NCI-H2196 (cell line): Measurements from ENCODE around the gene ARHGEF12.

Source experiments
- DNase-seq: peaks from one replicate; lab custom pipeline; 2025; ENCODE audit not compliant: unreplicated experiment; lab: John Stamatoyannopoulos, UW

Gene ARHGEF12

GRCh38 chr11:120515186-120515723 is 179.0 kb downstream of the ARHGEF12 start:
- DNase-seq, result no peak

- DNase-seq, result no peak
These were observed 180.5 kb downstream of the ARHGEF12 start for GRCh38 chr11:120516461-120517389.

DNA sequence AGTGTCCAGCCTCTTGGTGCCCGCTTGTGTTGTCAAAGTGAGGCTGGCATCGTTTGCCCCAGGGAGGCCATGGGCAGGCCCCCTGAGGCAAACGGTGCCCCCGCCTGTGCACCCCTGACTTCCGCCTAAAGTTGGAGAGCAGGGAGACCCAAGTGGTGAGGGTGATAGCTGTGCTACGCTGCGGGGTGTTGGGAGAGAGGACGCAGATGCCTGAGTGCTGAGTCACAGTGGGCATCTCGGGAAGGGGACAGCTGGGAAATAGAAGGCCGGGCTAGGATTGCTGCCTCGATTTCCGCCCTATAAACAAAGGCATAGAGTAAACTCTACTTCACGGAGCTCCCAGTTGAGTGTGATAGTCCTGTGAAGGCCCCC is 181.2 kb downstream of the ARHGEF12 start:
- no peak for DNase-seq

DNA sequence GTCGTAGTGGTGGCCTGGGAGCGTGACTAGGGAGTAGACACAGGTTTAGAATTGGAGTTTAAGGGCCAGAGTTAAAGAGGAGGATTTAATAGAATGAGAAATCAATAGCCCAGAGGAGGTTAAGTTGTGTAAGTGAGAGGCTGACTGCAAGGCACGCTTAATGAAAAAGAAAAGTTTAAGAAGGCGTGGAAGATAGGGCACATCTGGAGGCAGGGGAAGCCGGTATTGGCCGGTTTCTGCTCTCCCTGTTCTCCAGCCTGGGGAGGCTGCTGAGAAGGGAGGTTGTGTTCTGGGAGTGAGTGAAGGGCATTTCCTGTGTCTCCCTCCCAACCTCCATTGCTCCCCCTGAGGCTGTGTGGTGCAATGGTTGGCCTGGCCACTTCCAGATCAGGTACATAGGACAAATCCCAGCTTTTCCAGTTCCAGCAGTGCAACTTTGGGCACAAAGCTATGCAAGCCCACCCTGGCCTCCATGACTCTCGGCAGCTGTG is 181.6 kb downstream of the ARHGEF12 start:
- DNase-seq, result no peak

GRCh38 chr11:120518356-120518755 is 182.1 kb downstream of the ARHGEF12 start:
- no peak for DNase-seq

- DNase-seq, result no peak
These were observed 183.3 kb downstream of the ARHGEF12 start for GRCh38 chr11:120519474-120519873.

DNA sequence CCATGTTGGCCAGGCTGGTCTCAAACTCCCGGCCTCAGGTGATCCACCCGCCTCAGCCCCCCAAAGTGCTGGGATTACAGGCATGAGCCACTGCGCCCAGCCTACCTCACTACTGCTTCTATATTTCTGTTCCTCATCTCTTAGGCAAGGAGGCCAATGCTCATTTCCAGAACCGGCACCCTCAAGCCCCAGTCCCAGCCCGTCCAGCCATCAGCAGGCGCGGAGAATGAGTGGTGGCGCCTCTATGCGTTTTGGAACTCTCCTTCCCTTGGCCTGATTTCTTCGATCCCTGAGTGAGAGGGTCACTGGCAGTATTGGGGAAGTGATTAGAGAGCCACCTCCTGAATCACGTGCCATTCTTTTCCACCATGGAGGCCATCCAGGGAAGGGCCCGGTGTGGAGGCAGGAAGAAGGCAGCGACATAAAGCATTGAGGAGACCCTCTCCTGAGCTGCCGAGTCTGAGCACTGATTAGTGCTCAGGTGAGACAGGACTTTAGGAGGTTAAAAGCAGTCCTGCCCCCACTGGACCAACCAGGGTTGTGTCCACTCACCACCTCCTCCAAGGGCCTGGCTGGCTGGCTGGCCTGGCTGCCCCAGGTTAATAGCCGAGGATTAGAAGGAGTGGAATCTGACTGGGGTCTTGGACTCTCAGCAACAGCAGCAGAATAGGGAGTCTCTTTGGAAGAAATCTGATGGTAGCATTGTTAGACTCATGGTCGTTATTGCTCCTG is 184.0 kb downstream of the ARHGEF12 start:
- no peak for DNase-seq

- no peak for DNase-seq
These were observed 185.0 kb downstream of the ARHGEF12 start for GRCh38 chr11:120521176-120521575.

DNA sequence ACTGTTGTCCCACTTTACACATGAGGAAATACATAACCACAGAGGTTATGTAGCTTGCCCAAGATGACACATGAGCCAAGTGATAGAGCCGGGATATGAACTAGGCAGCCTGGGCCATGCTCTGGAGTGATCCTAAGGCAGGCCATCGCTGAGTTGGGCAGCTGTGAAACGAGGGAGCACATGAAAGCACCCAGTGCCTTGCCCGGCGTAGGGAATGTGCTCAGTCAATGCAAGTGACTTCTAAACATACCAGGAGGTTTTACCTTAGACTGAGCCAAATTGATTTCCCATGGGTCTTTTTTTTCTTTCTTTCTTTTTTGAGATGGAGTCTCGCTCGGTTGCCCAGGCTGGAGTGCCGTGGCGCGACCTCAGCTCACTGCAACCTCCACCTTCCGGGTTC is 185.8 kb downstream of the ARHGEF12 start:
- no peak for DNase-seq

DNA sequence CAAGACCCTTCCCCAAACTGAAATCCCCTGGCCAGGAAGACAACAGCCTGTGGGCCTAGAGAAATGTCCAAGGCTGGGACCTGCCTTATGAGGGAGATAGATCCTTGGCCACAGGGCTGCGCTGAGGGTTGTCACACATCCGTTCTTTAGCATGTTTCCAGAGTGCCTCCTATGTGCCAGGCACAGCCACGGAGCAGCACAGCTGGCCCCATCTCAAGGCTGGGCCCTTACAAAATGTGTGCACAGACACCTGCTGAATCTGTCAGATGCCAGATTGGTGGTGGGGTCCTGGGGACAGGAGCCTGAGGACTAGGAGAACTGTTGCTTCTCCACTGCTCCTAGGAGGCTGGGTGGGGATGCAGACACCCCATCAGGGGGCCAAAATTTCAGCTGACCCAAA is 186.5 kb downstream of the ARHGEF12 start:
- no peak for DNase-seq

GRCh38 chr11:120523196-120523595 is 187.0 kb downstream of the ARHGEF12 start:
- DNase-seq, result peak; percentile 17

- no peak for DNase-seq
These were observed 188.4 kb downstream of the ARHGEF12 start for GRCh38 chr11:120524536-120525085.

DNA sequence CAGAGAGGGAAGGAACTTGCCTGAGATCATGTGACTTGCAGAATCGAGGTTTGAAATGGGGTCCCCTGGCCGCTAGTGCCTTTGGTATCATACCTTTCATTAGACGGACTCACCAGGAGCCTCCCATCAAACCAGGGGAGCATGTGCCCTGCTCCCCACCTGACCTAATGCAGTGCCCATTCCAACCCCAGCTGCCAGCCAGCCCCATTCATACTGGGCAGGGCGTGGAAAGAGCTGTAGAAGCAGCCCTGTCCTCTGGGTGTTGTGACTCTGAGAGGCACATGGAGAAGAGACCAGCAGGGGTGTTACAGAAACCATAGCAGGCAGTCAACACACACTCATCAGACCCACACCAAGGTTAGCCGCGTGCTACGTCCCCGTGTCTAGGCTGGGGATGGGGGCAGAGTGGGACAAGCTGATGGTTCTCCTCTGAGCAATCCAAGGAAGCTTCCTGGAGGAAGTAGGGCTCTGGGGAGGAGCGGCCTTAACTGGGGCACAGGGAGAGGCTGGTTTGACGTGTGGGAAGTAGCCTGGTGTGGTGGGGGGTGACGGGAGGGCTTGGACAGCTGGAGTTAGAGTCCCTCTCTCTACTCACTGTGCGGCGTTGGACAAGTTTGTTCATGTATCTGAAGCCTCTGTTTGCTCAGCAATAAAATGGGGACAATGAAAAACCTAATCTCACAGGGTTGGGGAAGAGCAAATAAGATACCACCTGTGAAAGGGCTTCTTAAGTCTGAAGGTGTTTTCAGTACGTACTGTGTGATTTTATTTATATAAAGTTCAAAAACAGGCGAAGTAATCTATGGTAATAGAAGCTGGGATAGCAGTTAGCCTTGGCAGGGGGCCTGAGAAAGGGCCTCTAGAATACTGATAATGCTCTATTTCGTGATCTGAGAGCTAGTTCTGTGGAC is 189.3 kb downstream of the ARHGEF12 start:
- no peak for DNase-seq

DNA sequence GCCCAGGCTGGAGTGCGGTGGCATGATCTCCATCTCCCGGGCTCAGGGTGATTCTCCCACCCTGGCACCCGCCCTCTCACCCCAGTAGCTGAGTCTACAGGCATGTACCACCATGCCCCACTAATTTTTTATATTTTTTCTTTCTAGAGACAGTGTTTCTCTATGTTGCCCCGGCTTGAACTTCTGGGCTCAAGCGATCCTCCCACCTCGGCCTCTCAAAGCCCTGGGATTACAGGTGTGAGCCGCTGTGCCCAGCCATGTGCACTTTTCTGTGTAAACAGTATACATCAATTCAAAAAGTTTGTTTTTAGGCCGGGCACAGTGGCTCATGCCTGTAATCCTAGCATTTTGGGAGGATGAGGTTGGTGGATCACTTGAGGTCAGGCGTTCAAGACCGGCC is 190.0 kb downstream of the ARHGEF12 start:
- DNase-seq, result no peak

DNA sequence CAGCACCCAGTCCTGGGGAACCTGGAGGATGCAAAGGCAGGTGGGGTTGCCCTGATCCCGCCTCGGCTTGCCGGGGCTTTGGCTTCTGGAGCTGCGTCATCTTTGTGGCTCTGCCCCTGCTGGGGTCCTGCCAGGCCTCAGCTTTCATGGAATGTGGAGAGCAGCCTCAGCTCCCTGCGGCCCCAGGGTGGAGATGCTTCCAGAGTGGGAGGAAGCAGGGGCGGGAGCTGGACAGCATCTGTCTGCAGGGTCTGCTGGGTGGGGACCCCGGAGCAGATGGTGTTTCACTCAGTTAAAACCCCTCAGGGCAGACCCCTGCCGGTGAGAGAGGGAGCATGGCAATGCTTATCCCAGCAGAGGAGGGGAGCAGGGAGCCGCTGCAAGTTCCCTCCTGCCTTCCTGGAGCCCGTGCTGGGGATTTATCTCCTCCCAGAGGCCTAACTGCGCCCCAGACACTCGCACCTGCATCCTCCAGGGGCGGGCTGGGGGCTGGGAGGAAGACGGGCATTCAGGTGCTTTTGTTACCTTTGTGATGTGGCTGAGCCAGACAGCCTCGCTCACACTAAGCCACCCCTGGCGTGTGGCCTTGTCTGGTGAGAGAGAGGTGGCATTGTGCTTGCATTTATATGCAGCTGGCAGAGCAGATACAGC is 191.0 kb downstream of the ARHGEF12 start:
- DNase-seq, result no peak

DNA sequence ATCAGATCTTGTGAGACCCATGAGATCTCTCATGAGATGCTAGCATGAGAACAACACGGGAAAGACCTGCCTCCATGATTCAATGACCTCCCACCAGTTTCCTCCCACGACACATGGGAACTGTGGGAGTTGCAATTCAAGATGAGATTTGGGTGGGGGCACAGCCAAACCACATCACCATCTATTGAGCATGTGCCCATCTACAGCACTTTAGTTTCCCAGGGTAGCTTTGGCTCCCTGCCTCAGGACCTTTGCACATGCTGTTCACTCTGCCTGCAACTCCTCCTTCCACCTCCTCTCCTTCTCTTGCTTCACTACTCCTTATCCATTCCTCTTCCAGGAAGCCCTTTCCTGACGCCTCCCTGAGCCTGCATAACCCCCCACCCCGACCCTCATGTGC is 192.5 kb downstream of the ARHGEF12 start:
- DNase-seq, result no peak

- DNase-seq, result no peak
These were observed 193.0 kb downstream of the ARHGEF12 start for GRCh38 chr11:120529214-120529613.

DNA sequence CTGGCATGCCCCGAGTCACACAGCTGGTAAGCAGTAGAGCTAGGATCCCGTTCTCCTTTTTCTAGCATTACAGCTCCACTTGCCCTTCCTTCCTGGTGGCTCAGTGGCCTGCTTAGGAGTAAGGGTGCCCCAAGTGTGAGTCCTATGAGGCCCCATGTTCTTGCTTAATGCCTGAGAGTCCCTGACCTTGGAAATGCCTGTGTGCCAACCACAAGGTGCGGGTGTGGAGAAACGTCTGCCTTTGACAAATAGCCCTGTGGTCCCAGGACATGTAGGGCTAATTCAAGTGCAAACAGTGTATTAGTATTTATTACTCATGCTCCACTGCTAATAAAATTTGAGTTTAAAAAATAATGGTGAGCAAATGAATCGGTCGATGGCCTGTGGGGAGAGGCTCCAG is 193.7 kb downstream of the ARHGEF12 start:
- DNase-seq, result no peak

DNA sequence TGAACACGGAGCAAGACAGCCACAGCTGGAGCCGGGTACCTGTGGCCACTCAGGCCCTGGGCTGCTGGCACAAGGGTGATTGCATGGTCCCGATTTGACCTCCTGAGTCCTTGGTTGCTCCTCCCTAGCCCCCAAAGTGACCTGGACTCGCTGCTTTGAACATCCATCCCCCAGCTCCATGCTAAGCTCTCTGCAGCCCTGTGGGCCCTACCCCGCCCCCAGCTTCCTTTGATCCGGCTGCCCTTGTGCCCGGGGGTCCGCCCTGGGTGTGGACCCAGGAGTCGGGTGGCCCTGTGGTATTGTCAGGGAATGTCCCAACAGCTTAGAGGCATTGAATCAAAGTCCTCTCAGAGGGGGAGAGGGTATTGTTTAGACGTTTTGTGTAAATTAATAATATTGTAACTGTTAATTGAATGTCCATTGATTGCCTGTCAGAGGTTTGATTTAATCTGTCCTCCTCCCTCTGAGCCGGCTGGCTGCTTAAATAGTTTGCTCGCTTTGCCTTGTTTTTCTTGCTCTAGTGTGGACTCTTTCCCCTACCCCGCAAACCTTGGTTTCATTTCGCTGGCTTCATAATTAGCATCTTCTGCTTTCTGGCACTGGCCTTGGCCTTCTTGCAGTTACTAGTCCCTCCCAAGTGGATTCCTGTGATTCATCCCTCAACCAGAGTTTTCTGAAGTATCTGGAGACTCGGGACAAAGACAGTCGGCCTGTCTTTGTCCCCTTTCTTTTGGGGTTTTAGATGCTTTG is 196.0 kb downstream of the ARHGEF12 start:
- DNase-seq, result no peak
